ENCODE data around the gene PFKFB1. TPM values are rescaled to one million over a fixed set of nuclear protein-coding genes. Genes with fewer than 3 reads are reported as not detected.
"Not testable (repeated sequence)": the region's sequence is repeated elsewhere in the genome, so short reads cannot be mapped to it uniquely, and the experiment has no call there.

PFKFB1 gene
- total and polyA plus RNA-seq, 4 donors, result 2.9 to 19.2 (median 7.3) TPM

DNA sequence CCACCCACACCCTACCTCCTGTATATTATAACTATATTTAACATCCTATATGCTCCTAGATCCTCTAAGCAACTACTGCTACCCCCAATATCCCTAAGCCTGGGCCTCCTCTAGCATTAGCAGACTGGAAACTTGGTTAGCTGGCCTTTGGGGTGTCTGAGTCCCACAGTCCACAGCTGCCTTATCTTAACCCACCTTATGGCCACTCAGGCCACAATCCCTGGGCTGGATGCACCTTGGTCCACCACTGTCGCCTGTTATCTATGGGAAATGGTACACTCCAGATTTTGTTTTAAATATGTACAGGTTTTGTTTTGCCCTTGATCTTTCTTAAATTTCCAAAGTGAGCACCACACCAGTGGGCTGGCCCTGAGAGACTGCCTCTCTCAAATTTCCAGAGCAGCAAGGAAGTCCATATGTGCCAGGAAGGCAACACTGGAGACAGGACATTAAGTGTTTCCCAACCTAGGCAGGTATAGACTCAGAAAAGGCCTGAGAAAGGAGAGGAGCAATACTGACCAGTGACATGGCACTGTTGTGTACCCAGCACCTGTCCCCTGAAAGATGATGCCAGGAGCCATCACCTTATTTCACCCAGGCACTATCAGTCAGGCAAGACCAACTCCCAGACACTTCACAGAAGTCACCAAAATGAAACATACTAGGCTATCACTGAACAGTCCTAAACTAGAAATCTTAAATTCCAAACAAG is 921 bp downstream of the PFKFB1 start:
- H3K4me3 ChIP-seq (ENCODE audit: low read depth in 1 of 3, low read length in 3 of 3), result peak overlapping the region; percentile 27 to 38 (median 37)
- H3K4me1 ChIP-seq (ENCODE audit: control insufficient read depth in 4 of 4, insufficient read depth in 4 of 4, low read length in 3 of 4), result peaks cover 0 to 19% (median 13%) of the 10 kb centered on the region in 4 donors
- no peaks in the 10 kb centered on the region for H3K9me3 ChIP-seq (ENCODE audit: control insufficient read depth in 4 of 4, low read length in 3 of 4)
- H3K27me3 ChIP-seq (ENCODE audit: control insufficient read depth in 4 of 4, insufficient read depth in 4 of 4, low read length in 3 of 4), result no peaks in the 10 kb centered on the region
- peak overlapping the region; percentile 24 to 46 for H3K9ac ChIP-seq (ENCODE audit: low read depth in 1 of 2, low read length in 2 of 2)
- H3K27ac ChIP-seq (ENCODE audit: low read depth in 1 of 2, low read length in 2 of 2), result peak overlapping the region; percentile 65 to 85
- DNase-seq (ENCODE audit: low spot score), result no peak
- H3K36me3 ChIP-seq (ENCODE audit: control insufficient read depth in 4 of 4, insufficient read depth in 3 of 4, low read depth in 1 of 4, low read length in 3 of 4), result no peaks in the 10 kb centered on the region
- no peak for TF ChIP-seq SP1 (IDR thresholded peaks at IDR 0.05)
- 51% methylated on average over 1 of the region's 1 CpG for WGBS

DNA sequence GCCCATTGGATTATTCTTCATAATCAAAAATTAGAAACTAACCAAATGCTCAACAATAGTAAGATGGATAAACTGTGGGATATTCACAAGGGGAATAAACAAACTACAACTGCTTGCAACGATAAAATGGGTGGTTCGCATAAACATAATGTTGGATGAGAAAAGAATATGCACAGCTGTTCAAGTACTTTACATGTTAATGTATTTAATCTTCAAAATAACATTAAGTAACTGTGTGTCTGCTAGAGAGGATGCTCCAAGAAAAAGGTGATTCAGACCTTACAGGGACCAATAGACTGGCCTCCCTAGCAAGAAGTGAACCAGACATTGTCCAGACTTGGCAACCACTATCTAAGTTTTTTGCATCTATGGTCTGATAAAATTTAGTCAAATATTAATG is 2.3 kb downstream of the PFKFB1 start:
- 51% methylated on average over 2 of the region's 2 CpGs for WGBS
- no peak overlapping the region for H3K9ac ChIP-seq (ENCODE audit: low read depth in 1 of 2, low read length in 2 of 2)
- H3K4me3 ChIP-seq (ENCODE audit: low read depth in 1 of 3, low read length in 3 of 3), result peak overlapping the region in 2 of 3 donors; percentile 4 to 27
- peaks cover 0 to 16% (median 10%) of the 10 kb centered on the region in 4 donors for H3K4me1 ChIP-seq (ENCODE audit: control insufficient read depth in 4 of 4, insufficient read depth in 4 of 4, low read length in 3 of 4)
- no peak for DNase-seq (ENCODE audit: low spot score)
- no peak overlapping the region for H3K27ac ChIP-seq (ENCODE audit: low read depth in 1 of 2, low read length in 2 of 2)
- H3K9me3 ChIP-seq (ENCODE audit: control insufficient read depth in 4 of 4, low read length in 3 of 4), result no peaks in the 10 kb centered on the region
- TF ChIP-seq FOXA1 (IDR thresholded peaks at IDR 0.05) (no peak), FOXA2 (IDR thresholded peaks at IDR 0.05) (no peak), YY1 (IDR thresholded peaks at IDR 0.05) (no peak), TAF1 (conservative IDR thresholded peaks at IDR 0.05) (no peak), HNF4G (IDR thresholded peaks at IDR 0.05) (no peak)
- TF ChIP-seq, protein P1, sequence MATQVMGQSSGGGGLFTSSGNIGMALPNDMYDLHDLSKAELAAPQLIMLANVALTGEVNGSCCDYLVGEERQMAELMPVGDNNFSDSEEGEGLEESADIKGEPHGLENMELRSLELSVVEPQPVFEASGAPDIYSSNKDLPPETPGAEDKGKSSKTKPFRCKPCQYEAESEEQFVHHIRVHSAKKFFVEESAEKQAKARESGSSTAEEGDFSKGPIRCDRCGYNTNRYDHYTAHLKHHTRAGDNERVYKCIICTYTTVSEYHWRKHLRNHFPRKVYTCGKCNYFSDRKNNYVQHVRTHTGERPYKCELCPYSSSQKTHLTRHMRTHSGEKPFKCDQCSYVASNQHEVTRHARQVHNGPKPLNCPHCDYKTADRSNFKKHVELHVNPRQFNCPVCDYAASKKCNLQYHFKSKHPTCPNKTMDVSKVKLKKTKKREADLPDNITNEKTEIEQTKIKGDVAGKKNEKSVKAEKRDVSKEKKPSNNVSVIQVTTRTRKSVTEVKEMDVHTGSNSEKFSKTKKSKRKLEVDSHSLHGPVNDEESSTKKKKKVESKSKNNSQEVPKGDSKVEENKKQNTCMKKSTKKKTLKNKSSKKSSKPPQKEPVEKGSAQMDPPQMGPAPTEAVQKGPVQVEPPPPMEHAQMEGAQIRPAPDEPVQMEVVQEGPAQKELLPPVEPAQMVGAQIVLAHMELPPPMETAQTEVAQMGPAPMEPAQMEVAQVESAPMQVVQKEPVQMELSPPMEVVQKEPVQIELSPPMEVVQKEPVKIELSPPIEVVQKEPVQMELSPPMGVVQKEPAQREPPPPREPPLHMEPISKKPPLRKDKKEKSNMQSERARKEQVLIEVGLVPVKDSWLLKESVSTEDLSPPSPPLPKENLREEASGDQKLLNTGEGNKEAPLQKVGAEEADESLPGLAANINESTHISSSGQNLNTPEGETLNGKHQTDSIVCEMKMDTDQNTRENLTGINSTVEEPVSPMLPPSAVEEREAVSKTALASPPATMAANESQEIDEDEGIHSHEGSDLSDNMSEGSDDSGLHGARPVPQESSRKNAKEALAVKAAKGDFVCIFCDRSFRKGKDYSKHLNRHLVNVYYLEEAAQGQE (IDR thresholded peaks at IDR 0.05), result no peak
- H3K27me3 ChIP-seq (ENCODE audit: control insufficient read depth in 4 of 4, insufficient read depth in 4 of 4, low read length in 3 of 4), result no peaks in the 10 kb centered on the region
- no peaks in the 10 kb centered on the region for H3K36me3 ChIP-seq (ENCODE audit: control insufficient read depth in 4 of 4, insufficient read depth in 3 of 4, low read depth in 1 of 4, low read length in 3 of 4)

DNA sequence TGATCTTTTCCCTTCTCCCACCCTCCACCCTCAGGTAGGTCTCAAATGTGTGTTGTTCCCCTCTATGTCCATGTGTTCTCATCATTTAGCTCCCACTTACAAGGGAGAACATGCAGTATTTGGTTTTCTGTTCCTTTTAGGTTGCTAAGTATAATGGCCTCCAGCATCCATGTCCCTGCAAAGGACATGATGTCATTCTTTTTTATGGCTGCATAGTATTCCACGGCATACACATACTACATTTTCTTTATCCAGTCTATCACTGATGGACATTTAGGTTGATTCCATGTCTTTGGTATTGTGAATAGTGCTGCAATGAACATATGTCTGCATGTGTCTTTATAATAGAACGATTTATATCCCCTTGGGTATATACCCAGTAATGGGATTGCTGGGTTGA is 10.7 kb downstream of the PFKFB1 start:
- not testable (repeated sequence) for H3K9ac ChIP-seq (ENCODE audit: low read depth in 1 of 2, low read length in 2 of 2); H3K9me3 ChIP-seq (ENCODE audit: control insufficient read depth in 4 of 4, low read length in 3 of 4); DNase-seq (ENCODE audit: low spot score); H3K4me3 ChIP-seq (ENCODE audit: low read depth in 1 of 3, low read length in 3 of 3); H3K27ac ChIP-seq (ENCODE audit: low read depth in 1 of 2, low read length in 2 of 2); H3K27me3 ChIP-seq (ENCODE audit: control insufficient read depth in 4 of 4, insufficient read depth in 4 of 4, low read length in 3 of 4)
- H3K36me3 ChIP-seq (ENCODE audit: control insufficient read depth in 4 of 4, insufficient read depth in 3 of 4, low read depth in 1 of 4, low read length in 3 of 4), result peaks cover 0 to 10% (median 0%) of the 10 kb centered on the region in 4 donors
- WGBS, result over 99% methylated on average over 2 of the region's 2 CpGs
- peaks cover 0 to 12% (median 3%) of the 10 kb centered on the region in 4 donors for H3K4me1 ChIP-seq (ENCODE audit: control insufficient read depth in 4 of 4, insufficient read depth in 4 of 4, low read length in 3 of 4)

DNA sequence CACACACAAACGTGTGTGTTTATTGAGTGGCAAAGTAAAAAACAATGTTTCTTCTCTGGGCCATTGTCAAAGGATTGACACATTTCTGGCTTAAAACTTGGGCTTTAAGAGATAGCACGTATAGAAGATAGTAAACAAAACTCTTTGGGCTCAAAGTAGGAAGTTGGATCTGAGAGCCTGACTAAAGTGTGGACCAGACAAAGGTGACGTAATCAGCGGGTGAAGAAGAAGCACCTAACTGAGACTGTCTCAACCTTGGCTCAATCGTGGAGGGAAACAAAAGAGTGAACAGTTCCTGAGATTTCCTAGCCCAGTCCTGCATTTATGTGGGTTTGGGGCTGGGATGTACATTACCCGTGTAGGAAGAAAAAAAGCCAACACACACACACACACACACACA is 13.7 kb downstream of the PFKFB1 start:
- no peak overlapping the region for H3K27ac ChIP-seq (ENCODE audit: low read depth in 1 of 2, low read length in 2 of 2)
- no peak for DNase-seq (ENCODE audit: low spot score)
- H3K36me3 ChIP-seq (ENCODE audit: control insufficient read depth in 4 of 4, insufficient read depth in 3 of 4, low read depth in 1 of 4, low read length in 3 of 4), result peaks cover 0 to 10% (median 0%) of the 10 kb centered on the region in 4 donors
- peaks cover 0 to 5% (median 1%) of the 10 kb centered on the region in 4 donors for H3K9me3 ChIP-seq (ENCODE audit: control insufficient read depth in 4 of 4, low read length in 3 of 4)
- WGBS, result 56% methylated on average over 6 of the region's 6 CpGs
- no peak overlapping the region for H3K9ac ChIP-seq (ENCODE audit: low read depth in 1 of 2, low read length in 2 of 2)
- peaks cover 0 to 2% (median 0%) of the 10 kb centered on the region in 4 donors for H3K27me3 ChIP-seq (ENCODE audit: control insufficient read depth in 4 of 4, insufficient read depth in 4 of 4, low read length in 3 of 4)
- no peak overlapping the region for H3K4me3 ChIP-seq (ENCODE audit: low read depth in 1 of 3, low read length in 3 of 3)
- peaks cover 0 to 8% (median 3%) of the 10 kb centered on the region in 4 donors for H3K4me1 ChIP-seq (ENCODE audit: control insufficient read depth in 4 of 4, insufficient read depth in 4 of 4, low read length in 3 of 4)
- no peak for TF ChIP-seq SP1 (IDR thresholded peaks at IDR 0.05)
- TF ChIP-seq JUND (IDR thresholded peaks at IDR 0.05), result no peak
- TF ChIP-seq NR2F2 (IDR thresholded peaks at IDR 0.05), result no peak
- TF ChIP-seq, protein P2, sequence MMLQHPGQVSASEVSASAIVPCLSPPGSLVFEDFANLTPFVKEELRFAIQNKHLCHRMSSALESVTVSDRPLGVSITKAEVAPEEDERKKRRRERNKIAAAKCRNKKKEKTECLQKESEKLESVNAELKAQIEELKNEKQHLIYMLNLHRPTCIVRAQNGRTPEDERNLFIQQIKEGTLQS (IDR thresholded peaks at IDR 0.05), result no peak
- TF ChIP-seq FOXA1 (IDR thresholded peaks at IDR 0.05), result no peak
- no peak for TF ChIP-seq GABPA (IDR thresholded peaks at IDR 0.05 in 1 of 2, conservative IDR thresholded peaks at IDR 0.05 in 1 of 2)
- TF ChIP-seq YY1 (IDR thresholded peaks at IDR 0.05), result no peak
- TF ChIP-seq, protein P3, sequence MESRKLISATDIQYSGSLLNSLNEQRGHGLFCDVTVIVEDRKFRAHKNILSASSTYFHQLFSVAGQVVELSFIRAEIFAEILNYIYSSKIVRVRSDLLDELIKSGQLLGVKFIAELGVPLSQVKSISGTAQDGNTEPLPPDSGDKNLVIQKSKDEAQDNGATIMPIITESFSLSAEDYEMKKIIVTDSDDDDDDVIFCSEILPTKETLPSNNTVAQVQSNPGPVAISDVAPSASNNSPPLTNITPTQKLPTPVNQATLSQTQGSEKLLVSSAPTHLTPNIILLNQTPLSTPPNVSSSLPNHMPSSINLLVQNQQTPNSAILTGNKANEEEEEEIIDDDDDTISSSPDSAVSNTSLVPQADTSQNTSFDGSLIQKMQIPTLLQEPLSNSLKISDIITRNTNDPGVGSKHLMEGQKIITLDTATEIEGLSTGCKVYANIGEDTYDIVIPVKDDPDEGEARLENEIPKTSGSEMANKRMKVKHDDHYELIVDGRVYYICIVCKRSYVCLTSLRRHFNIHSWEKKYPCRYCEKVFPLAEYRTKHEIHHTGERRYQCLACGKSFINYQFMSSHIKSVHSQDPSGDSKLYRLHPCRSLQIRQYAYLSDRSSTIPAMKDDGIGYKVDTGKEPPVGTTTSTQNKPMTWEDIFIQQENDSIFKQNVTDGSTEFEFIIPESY (IDR thresholded peaks at IDR 0.05), result no peak
- TF ChIP-seq FOXA2 (IDR thresholded peaks at IDR 0.05), result no peak
- TF ChIP-seq EGR1 (IDR thresholded peaks at IDR 0.05; ENCODE audit: low read depth in 2 of 2), result no peak
- no peak for TF ChIP-seq HNF4G (IDR thresholded peaks at IDR 0.05)
- TF ChIP-seq RXRA (IDR thresholded peaks at IDR 0.05), result no peak
- TF ChIP-seq, protein P4, sequence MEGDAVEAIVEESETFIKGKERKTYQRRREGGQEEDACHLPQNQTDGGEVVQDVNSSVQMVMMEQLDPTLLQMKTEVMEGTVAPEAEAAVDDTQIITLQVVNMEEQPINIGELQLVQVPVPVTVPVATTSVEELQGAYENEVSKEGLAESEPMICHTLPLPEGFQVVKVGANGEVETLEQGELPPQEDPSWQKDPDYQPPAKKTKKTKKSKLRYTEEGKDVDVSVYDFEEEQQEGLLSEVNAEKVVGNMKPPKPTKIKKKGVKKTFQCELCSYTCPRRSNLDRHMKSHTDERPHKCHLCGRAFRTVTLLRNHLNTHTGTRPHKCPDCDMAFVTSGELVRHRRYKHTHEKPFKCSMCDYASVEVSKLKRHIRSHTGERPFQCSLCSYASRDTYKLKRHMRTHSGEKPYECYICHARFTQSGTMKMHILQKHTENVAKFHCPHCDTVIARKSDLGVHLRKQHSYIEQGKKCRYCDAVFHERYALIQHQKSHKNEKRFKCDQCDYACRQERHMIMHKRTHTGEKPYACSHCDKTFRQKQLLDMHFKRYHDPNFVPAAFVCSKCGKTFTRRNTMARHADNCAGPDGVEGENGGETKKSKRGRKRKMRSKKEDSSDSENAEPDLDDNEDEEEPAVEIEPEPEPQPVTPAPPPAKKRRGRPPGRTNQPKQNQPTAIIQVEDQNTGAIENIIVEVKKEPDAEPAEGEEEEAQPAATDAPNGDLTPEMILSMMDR (IDR thresholded peaks at IDR 0.05; ENCODE audit: low read depth, low read length, missing input control), result no peak
- TF ChIP-seq HNF4A (conservative IDR thresholded peaks at IDR 0.05), result no peak
